Right lobe of liver (tissue), 4 donors: ENCODE data around the gene DUSP1.

Experiments
- CTCF ChIP-seq, 4 donors: fragments of 200-600 bp in 3 of 4; fragments of 450-650 bp in 1 of 4; IDR thresholded peaks; one replicate each; pipeline versions ENCODE4 v1.5.1 to v1.8.0; 2016 to 2022; ENCODE audit warnings: antibody characterized with exemption in 4 of 4, mild to moderate bottlenecking in 2 of 4
- POLR2A ChIP-seq: fragments of 450-650 bp; IDR thresholded peaks from one replicate; pipeline ENCODE4 v1.6.1; 2017; ENCODE audit warnings: antibody characterized with exemption, mild to moderate bottlenecking
- donor health status: DM: no; HTN: no; CAD: no.
- donor health status: DM: no; HTN: no; CAD: no.
- donor health status: DM: no; HTN: yes; CAD: no.

GRCh38 chr5:172785429-172786088 lies 14.6 kb upstream of the DUSP1 start:
- TF ChIP-seq POLR2A (no peak), CTCF (IDR thresholded peaks at IDR 0.05) (no peak)
